Measurements from ENCODE around the gene MCF2L2. TPM values are rescaled to one million over a fixed set of nuclear protein-coding genes. Genes with fewer than 3 reads are reported as not detected.

The MCF2L2 gene
- polyA plus RNA-seq, 2 of the 4 experiments (the other 2 are of a cell fraction), result 0.03 to 0.05 TPM

GRCh38 chr3:183313764-183314163 is 114.7 kb downstream of the MCF2L2 start:
- FAIRE-seq (no peak), DNase-seq (ENCODE audit: low read depth in 1 of 2, low spot score in 1 of 2) (no peak), ATAC-seq (no peak)
- Histone ChIP-seq H3K9me3 (no peaks in the 10 kb centered on the region), H3K27ac (no peak overlapping the region), H3K4me3 (no peak overlapping the region), H3K4me2 (no peak overlapping the region), H3K4me1 (0 out of 3 replicates have a peak, but pooled peaks cover 3% of the 10 kb centered on the region)
- WGBS (ENCODE audit: missing lambda C conversion rate), result 84% methylated on average over 7 of the region's 7 CpGs
- ChIA-PET CTCF (no interaction called here), POLR2A (no interaction called here)
- no peak for TF ChIP-seq REST (IDR thresholded peaks at IDR 0.05)
- no peak for TF ChIP-seq CBX8 (IDR thresholded peaks at IDR 0.05)
- TF ChIP-seq SREBF2 (IDR thresholded peaks at IDR 0.05), result no peak
- TF ChIP-seq HMGXB4 (CRISPR knock-in tag; IDR thresholded peaks at IDR 0.05; ENCODE audit: borderline replicate concordance), result no peak
- no peak for TF ChIP-seq ZNF302 (CRISPR knock-in tag; IDR thresholded peaks at IDR 0.05)
- TF ChIP-seq HEYL (CRISPR knock-in tag; IDR thresholded peaks at IDR 0.05), result no peak
- no peak for TF ChIP-seq EP300 (IDR thresholded peaks at IDR 0.05)

GRCh38 chr3:183313351-183313750 is 115.1 kb downstream of the MCF2L2 start:
- FAIRE-seq, result no peak
- WGBS (ENCODE audit: missing lambda C conversion rate), result 93% methylated on average over 4 of the region's 4 CpGs
- Histone ChIP-seq H3K27ac (no peak overlapping the region), H3K9me3 (no peaks in the 10 kb centered on the region), H3K4me2 (no peak overlapping the region), H3K4me3 (no peak overlapping the region), H3K4me1 (0 out of 3 replicates have a peak, but pooled peaks cover 1% of the 10 kb centered on the region)
- ChIA-PET CTCF (no interaction called here), POLR2A (no interaction called here)
- DNase-seq (ENCODE audit: low read depth in 1 of 2, low spot score in 1 of 2), result no peak
- TF ChIP-seq HOXB5 (CRISPR knock-in tag; IDR thresholded peaks at IDR 0.05) (no peak), MAZ (IDR thresholded peaks at IDR 0.05; ENCODE audit: borderline replicate concordance, low read depth, low read length) (no peak), KDM5A (IDR thresholded peaks at IDR 0.05) (no peak), RAD21 (conservative IDR thresholded peaks at IDR 0.05 in 1 of 2, IDR thresholded peaks at IDR 0.05 in 1 of 2) (no peak), NFE2L2 (conservative IDR thresholded peaks at IDR 0.05; ENCODE audit: low read length) (no peak), NR3C1 (IDR thresholded peaks at IDR 0.05) (no peak), HDAC2 (IDR thresholded peaks at IDR 0.05) (no peak), SREBF2 (IDR thresholded peaks at IDR 0.05) (no peak), BCL3 (IDR thresholded peaks at IDR 0.05) (no peak), POLR2AphosphoS2 (conservative IDR thresholded peaks at IDR 0.05; ENCODE audit: low read length) (no peak), ZSCAN20 (CRISPR knock-in tag; IDR thresholded peaks at IDR 0.05) (no peak), REST (IDR thresholded peaks at IDR 0.05) (no peak), FOSB (CRISPR knock-in tag; IDR thresholded peaks at IDR 0.05) (no peak), FOSL2 (IDR thresholded peaks at IDR 0.05) (no peak), FOSL2 (CRISPR knock-in tag; IDR thresholded peaks at IDR 0.05) (no peak), HEYL (CRISPR knock-in tag; IDR thresholded peaks at IDR 0.05) (no peak), FOXS1 (CRISPR knock-in tag; IDR thresholded peaks at IDR 0.05) (no peak), CTCF (IDR thresholded peaks at IDR 0.05) (no peak)
- ATAC-seq, result no peak
